SK-N-DZ (cell line): Measurements from ENCODE around the gene H19.

Source experiments
- DNase-seq: peaks from one replicate; pipeline ENCODE4 v3.0.0-alpha.2; 2015; ENCODE audit warnings: low spot score

Gene H19

GRCh38 chr11:1983601-1983961 is 14.1 kb downstream of the H19 start:
- peak; percentile 0 for DNase-seq

GRCh38 chr11:1982873-1983600 is 14.6 kb downstream of the H19 start:
- no peak for DNase-seq

GRCh38 chr11:1979607-1980006 is 18.0 kb downstream of the H19 start:
- DNase-seq: no peak

- DNase-seq: no peak
Observed at GRCh38 chr11:1978720-1979473, 18.7 kb downstream of the H19 start.

- DNase-seq: no peak
Observed at GRCh38 chr11:1975185-1975584, 22.5 kb downstream of the H19 start.

- peak; percentile 0 for DNase-seq
Observed at GRCh38 chr11:1970956-1971355, 26.7 kb downstream of the H19 start.

- DNase-seq: no peak
Observed at GRCh38 chr11:1969776-1970175, 27.9 kb downstream of the H19 start.

- no peak for DNase-seq
Observed at GRCh38 chr11:1969035-1969434, 28.6 kb downstream of the H19 start.

- no peak for DNase-seq
Observed at GRCh38 chr11:1968454-1969002, 29.1 kb downstream of the H19 start.

GRCh38 chr11:1967641-1968225 is 29.9 kb downstream of the H19 start:
- no peak for DNase-seq

- no peak for DNase-seq
Observed at GRCh38 chr11:1966531-1966930, 31.1 kb downstream of the H19 start.

- DNase-seq: no peak
Observed at GRCh38 chr11:1964955-1965354, 32.7 kb downstream of the H19 start.

GRCh38 chr11:1964348-1964747 is 33.3 kb downstream of the H19 start:
- no peak for DNase-seq

GRCh38 chr11:1963864-1964263 is 33.8 kb downstream of the H19 start:
- no peak for DNase-seq

GRCh38 chr11:1959786-1960185 is 37.9 kb downstream of the H19 start:
- DNase-seq: no peak

GRCh38 chr11:1958367-1958766 is 39.3 kb downstream of the H19 start:
- DNase-seq: no peak

GRCh38 chr11:1953489-1954266 is 44.0 kb downstream of the H19 start:
- no peak for DNase-seq

GRCh38 chr11:1952806-1953482 is 44.7 kb downstream of the H19 start:
- no peak for DNase-seq

GRCh38 chr11:1949922-1950321 is 47.7 kb downstream of the H19 start:
- DNase-seq: no peak

GRCh38 chr11:1949302-1949701 is 48.3 kb downstream of the H19 start:
- DNase-seq: no peak

- no peak for DNase-seq
Observed at GRCh38 chr11:1948389-1948788, 49.3 kb downstream of the H19 start.
